NCI-H82 treated with DMSO at 0.1 percent for 48 hours (cell line): ENCODE measurements around the gene ARMCX4.
A peak's percentile ranks its signal among the peaks of the same experiment; 100 is the strongest.
"Not testable (repeated sequence)": the region's sequence is repeated elsewhere in the genome, so short reads cannot be mapped to it uniquely, and the experiment has no call there.

ENCODE experiments used
- DNase-seq: peaks from one replicate; lab custom pipeline; 2025; ENCODE audit not compliant: unreplicated experiment; lab: John Stamatoyannopoulos, UW

The ARMCX4 gene

DNA sequence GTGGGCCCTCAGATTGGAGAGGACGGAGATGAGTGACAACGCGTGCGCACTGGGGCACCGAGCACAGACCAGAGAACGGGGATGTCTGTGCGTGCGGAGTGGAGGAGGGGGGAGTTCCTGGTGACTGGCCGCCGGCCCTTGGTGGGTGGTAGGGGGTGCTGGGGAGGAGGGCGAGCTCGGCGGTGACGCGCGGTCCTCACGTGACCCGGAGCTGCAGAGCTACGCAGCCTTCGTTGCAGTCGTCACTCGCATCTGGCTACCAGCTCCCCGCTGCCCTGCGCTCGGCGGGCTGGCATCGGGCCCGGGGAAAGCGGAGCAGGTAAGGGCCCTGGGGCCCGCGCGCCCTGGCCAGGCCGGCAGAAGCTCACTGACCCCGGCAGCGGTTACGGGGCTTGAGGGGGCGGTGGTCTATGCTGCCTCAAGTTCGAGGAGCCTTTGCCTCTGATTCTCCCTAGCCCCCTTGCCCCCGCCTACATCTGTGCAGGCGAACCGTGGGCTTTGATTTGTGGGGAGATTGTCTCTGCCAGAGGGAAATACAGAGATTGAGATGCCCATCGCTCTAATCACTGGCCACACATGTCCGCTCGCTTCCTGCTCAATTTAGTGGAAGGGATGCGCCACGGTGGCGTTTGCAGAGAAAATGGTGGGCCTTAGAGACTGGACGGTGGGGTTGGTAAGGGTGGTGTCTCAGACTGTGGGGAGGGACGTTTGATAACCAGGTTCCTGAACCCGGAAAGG, at the start of gene ARMCX4:
TSS of gene ARMCX4 (plus strand) at position 245 of the 738 bp plus-strand sequence. CDS start 3,134 bp downstream, outside the sequence.
- peak; percentile 71 for DNase-seq

DNA sequence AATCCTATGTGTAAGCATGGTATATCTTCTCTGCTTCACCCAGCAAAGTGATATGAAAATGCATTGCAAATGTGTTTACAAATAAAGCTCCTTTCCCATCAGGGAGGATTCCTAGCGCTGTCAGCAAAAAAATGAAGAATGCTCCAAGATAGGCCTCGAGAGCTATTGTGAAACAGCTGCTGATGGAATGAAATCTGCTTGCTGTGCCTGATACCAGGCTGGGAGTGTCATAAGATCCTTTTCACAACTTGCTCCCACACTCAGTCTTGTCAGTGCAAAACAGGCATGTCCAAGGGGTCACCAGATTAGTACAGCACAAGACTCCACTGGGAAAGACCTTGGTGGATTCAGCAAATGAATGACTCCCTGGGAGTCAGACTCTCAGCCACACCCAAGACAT, 43.2 kb upstream of the ARMCX4 start:
- DNase-seq: no peak

DNA sequence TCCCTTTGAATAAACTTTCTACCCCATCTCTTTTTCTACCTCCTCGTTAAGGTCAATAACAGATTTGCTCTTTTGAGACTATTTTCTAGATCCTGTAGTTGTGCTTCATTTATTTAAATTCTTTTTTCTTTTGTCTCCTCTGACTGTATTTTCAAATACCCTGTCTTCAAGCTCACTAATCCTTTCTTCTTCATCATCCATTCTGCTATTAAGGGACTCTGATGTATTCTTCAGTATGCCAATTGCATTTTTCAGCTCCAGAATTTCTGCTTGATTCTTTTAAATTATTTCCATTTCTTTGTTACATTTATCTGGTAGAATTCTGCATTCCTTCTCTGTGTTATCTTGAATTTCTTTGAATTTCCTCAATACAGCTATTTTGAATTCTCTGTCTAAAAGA, 36.0 kb upstream of the ARMCX4 start:
- no peak for DNase-seq

DNA sequence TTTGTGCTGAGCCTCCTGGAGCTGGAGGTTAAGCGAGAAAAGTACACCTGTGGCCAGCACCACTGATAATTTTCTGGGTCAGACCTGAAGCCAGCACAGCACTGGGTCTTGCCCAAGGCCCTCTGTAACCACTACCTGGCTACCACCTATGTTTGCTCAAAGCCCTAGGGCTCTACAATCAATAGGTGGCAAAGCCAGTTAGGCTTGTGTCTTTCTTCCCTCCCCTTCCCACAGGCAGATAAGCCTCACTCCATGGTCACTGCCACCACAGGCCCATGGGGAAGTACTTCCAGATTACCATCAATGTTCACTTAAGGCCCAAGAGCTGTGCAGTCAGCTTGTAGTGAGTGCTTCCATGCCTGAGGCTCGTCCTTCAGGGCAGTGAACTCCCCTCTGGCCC, 35.2 kb upstream of the ARMCX4 start:
- DNase-seq: no peak

DNA sequence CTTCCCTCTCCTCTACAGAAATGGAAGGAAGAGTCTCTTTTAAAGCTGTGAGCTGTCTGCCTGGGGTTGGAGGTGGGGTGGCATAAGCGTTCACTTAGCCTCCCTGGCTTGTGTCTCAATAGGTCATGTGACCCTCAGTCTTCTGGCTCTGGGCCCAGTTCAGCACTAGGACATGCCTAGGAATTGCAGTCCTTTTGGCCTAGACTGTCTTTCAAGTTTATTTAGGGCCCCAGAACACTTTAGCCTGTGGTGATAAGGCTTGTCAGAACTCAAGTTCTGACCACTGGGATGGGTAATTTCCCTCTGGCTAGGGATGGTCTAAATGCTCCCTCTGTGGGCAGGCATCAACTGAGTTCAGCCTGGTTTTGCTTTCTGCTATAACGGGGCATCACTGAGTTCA, 34.3 kb upstream of the ARMCX4 start:
- DNase-seq: no peak

DNA sequence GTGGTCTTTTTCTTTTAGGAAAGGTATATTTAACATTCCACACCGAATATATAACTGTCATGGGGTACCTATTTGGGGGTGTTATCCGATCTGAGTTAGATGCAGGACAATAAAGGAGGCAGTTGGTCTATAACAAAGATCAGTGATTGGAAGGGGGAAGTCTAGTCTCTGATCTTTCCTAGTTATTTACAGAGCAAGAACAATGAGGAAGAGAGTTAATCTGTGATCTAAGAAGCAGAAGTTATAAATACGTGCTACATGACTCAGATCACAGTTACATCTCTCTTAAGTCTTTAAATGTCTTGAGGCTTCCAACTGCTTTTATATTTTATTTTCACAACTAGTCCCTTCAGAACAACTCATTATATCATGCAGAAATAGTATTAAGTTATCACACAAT, 33.2 kb upstream of the ARMCX4 start:
- DNase-seq: no peak

DNA sequence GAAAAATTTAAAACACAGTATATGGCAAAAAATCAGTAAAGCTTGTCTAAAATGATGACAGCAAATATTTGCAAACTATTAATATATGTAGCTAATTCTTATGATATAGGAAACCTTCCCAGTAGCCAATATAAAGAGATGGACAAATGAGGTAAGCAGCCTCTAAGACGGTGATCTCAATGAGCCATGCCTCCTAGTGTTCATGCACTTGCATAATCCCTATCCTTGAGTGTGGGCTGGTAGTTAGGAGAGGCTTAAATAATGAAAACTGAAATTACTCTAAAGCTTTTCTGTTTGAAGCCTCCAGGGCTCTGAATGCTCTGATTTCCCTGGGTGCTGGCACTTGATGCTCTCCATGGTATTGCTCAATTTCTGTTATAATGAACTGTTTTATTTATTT, 24.6 kb upstream of the ARMCX4 start:
- DNase-seq: no peak

DNA sequence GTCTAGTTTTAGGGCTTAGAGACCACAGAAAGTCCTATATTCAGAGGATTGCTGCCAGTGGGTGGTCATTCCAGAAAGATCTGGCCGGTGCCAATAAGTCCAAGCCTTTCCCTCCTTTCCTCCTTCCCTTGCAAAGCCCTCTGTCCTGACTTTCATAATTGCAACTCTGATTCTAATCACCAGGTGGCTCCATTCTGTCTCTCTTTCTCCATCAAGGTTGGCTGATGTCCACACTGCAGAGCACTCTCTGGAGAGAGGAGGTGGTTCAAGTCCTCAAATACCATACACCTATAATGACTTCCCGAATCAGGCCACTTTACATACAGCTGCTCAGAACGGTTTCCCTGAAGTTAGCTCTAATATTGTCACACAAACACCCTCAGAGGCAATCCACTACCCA, 22.4 kb upstream of the ARMCX4 start:
- DNase-seq: peak; percentile 1

DNA sequence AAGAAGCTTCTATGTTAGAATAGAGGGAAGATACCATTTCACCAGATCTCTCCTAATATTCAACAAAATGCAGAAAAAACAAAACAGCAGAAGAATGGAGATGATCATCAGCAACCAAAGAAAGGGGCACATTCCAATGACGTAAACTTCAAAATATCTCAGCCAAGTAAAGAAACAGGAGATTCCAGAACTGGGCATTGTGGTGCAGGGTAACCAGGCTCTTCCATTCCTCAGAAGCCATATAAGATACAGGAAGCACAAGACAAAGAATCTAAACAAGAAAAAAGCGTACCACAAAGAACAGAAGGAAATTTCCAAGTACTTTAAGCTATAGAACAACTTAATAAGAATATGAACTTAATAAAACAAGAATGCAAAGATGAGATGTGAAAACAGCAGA, 6.9 kb upstream of the ARMCX4 start:
- no peak for DNase-seq

DNA sequence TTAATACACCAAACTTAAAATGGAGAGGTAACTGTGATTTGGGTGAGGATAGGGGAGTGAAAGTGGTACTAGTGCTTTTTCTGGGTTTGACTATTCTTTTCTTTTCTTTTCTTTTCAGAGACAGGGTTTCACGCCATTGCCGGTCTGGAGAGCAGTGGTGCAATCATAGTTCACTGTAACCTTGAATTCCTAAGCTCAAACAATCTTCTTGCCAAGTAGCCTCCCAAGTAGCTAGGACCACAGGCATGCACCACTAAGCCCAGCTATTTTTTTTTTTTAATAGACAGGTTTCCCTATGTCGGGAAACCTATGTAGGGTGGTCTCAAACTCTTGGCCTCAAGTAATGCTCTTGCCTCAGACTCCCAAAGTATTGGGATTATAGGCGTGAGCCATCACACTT, 3.0 kb upstream of the ARMCX4 start:
- DNase-seq: no peak

DNA sequence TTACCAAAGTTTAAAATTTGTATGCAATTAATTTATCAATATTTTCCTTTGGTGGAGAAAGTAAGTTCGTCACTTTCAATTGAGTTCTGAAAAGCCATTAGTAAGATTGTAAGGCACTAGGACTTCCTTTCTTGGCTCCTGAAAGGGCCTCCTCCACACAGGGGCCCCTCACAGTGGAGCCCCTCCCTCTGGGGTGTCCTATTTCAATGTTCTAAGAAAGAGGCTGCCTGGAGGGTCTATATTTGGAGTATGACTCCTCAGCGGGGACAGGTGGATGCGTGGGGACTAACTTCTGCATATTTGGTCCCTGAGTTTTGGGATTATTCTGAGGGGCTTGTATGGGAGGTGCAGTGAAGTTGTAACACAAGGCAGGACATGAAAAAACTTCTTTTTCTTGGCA, 1.6 kb upstream of the ARMCX4 start:
- DNase-seq: no peak

DNA sequence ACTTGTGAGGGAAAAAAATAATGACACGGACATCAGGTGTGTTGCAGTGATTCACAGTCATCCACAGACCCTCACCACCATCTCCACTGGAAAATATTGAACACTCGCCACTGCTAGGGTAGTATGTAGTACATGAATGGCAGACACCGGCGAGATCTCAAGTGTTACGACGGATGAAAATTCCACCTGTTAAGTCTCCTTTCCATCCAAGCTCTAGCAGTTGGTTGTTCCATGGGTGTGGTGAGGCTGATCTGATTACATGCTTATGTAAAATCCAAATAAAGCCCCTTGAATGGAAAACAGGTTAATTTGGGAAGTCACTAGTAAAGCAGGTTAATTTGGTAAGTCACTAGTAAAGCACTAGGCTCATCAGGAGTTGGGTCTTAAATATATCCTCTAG, 1.1 kb upstream of the ARMCX4 start:
- DNase-seq: peak; percentile 2

DNA sequence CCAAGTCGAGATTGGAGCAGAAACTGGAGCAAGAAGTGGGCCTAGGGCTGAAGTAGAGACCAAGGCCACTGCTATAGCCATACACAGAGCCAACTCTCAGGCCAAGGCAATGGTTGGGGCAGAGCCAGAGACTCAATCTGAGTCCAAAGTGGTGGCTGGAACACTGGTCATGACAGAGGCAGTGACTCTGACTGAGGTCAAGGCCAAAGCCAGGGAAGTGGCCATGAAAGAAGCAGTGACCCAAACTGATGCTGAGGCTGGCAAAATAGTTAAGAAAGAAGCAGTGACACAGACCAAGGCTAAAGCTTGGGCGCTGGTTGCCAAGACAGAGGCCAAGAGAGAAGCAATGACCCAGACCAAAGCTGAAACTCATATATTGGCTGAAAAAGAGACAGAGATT, 3.5 kb downstream of the ARMCX4 start:
- DNase-seq: no peak

DNA sequence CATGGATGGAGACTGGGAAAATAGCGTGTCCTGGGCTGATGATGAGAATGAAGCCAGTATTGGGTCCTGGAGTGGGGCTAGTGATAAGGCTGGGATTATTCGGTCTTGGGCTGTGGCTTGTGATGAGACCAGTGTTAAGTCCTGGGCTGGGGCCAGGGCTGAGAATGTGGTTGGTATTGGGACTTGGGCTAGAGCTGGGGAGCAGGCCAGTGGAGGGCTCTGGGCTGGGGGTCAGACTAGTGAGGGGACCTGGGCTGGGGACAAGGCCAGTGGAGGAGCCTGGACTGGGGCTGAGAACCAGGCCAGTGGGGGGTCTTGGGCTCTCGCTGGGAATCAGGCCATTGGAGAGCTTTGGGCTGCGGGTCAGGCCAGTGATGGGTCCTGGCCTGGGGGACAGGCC, 6.7 kb downstream of the ARMCX4 start:
- DNase-seq: no peak

DNA sequence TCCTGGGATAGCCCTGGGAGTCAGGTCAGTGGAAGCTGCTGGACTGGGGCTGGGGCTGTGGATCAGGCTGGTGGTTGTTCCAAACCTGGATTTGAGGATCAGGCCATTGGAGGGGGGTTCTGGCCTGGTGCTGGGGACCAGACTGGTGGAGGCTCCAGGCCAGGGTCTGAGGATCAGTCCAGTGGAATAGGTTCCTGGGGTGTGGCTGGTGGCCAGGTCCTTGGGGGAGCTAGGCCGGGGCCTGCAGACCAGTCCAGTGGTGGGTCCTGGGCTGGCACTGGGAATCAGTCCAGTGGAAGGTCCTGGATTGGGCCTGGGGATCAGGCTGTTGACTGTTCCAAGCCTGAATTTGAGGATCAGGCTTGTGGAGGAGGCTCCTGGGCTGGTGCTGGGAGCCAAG, 8.0 kb downstream of the ARMCX4 start:
- no peak for DNase-seq

DNA sequence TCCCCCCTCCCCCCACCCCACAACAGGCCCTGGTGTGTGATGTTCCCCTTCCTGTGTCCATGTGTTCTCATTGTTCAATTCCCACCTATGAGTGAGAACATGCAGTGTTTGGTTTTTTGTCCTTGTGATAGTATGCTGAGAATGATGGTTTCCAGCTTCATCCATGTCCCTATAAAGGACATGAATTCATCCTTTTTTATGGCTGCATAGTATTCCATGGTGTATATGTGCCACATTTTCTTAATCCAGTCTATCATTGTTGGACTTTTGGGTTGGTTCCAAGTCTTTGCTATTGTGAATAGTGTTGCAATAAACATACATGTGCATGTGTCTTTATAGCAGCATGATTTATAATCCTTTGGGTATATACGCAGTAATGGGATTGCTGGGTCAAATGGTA, 17.7 kb downstream of the ARMCX4 start:
- not testable (repeated sequence) for DNase-seq

DNA sequence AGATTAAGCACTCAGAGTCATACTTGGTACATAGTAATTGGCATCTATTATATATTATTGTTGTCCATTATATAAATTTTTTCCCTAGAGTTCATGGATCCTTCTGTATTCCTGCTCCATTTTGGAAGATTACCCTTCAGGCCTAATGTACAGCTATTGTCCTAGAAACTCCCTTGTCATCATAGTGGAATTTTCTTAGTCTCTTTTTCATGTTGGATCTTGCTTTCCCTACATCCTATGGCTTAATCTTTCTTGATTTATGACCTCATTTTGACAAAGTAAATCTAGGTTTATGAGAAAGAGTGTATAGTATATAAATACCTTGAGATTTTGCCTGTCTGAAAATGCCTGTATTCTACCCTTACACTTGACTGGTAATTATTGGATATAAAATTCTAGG, 22.1 kb downstream of the ARMCX4 start:
- no peak for DNase-seq

DNA sequence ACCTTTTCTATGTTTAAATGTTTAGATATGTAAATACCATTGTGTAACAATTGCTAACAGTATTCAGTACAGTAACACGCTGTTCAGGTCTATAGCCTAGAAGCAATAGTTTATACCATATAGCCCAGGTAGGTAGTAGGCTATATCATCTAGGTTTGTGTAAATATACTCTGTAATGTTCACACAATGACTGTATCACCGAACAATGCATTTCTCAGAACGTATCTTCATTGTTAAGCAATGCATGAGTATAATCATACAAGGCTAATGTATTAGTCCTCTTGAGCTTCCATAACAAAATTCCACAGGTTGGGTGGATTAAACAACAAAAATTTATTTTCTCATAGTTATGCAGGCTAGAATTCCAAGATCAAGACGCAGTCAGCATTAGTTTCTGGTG, 22.7 kb downstream of the ARMCX4 start:
- DNase-seq: no peak

DNA sequence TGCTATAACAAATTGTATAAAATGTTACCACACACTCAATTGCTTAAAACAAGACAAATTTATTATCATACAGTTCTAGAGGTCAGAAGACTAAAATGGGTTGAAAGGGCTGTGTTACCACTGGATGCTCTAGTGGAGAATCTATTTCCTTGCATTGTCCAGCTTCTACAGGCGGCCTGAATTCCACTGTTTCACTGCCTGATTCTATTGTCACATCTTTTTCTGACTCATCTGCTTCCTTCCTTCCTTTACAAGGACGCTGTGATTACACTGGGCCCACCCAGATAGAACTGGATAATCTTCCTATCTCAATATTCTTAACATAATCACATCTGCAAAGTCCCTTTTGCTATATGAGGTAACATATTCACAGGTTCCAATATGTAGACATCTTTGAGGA, 45.7 kb downstream of the ARMCX4 start:
- no peak for DNase-seq
